ENCODE results near the gene SLC2A14.
"Not testable (repeated sequence)": the region's sequence is repeated elsewhere in the genome, so short reads cannot be mapped to it uniquely, and the experiment has no call there.

Gene SLC2A14

DNA sequence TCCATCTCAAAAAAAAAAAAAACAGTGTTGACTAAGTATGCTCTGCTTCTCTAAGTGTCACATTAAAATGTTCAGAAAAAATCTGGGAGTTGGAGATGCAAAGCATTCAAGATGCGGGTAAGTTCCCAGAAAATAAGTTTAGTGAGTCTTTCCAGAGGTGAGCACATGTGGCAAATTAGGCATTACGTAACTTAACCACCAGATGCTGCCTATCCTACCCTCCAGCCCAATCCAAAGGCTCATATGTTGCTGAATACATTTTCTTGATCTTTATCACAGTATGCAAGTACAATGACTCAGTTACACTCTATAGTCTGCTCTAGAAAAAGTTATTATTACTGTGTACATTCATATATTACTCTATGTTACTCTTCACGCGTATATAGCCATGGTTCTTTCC, 3.6 kb downstream of the SLC2A14 start:
- no peak for DNase-seq

DNA sequence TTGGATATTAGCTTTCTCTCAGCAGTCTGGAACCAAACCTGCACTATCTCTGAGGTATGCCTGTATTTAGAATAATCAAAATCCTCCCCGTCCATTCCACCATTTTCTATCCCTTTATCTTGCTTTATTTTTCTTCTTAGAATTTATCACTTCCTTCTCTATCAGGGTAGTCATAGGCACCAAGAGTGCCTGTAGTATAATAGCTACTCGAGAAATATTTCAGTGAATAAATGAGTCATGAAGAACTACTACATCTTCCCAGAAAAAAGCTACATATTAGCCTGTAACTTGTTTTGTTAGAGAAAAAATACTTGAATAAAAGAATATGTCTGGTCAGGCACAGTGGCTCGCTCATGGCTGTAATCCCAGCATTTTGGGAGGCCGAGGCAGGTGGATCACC, 4.3 kb downstream of the SLC2A14 start:
- no peak for DNase-seq

- DNase-seq = no peak
Observed at GRCh38 chr12:7864601-7865150, 8.0 kb downstream of the SLC2A14 start.

GRCh38 chr12:7862814-7863348, 9.8 kb downstream of the SLC2A14 start:
- not testable (repeated sequence) for DNase-seq

DNA sequence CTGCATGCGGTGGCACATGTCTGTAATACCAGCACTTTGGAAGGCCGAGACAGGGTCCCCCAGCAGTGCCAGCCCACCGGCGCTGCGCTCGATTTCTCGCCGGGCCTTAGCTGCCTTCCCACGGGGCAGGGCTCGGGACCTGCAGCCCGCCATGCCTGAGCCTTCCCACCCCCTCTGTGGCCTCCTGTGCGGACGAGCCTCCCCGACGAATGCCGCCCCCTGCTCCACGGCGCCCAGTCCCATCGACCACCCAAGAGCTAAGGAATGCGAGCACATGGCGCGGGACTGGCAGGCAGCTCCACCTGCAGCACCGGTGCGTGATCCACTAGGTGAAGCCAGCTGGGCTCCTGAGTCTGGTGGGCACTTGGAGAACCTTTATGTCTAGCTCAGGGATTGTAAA, 10.4 kb downstream of the SLC2A14 start:
- not testable (repeated sequence) for DNase-seq

- DNase-seq = no peak
Observed at GRCh38 chr12:7859552-7859951, 13.2 kb downstream of the SLC2A14 start.

DNA sequence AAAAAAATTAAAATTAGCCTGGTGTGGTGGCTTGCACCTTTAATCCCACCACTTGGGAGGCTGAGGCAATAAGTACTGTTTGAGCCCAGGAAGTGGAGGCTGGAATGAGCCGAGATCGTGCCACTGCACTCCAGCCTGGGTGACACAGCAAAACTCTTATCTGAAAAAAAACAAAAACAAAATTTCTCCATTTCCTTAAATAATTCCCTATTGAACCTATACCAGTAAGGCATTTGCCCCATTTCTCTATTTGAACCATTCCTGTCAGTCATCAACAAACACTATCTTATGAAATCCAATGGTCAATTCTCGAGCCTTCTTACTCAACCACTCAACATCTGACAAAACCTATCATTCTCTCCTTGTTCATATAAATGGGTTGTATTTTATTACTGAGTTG, 14.7 kb downstream of the SLC2A14 start:
- no peak for DNase-seq

DNA sequence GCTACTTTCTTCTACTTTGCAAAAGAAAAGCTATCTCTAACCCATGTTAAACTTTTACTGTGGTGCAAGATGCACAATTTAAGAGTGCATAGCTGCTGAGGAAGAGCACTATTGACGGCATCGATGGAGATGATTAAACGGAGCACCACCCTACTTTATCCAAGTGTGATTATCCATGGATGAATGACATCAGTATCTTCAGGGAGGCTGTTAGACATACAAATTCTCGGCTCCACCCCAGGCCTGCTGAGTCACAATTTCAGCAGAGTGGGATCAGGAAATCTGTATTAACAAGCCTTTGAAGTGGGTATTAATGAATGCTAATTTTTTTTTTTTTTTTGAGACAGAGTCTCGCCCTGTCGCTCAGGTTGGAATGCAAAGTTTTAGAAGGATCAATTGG, 16.2 kb downstream of the SLC2A14 start:
- no peak for DNase-seq

DNA sequence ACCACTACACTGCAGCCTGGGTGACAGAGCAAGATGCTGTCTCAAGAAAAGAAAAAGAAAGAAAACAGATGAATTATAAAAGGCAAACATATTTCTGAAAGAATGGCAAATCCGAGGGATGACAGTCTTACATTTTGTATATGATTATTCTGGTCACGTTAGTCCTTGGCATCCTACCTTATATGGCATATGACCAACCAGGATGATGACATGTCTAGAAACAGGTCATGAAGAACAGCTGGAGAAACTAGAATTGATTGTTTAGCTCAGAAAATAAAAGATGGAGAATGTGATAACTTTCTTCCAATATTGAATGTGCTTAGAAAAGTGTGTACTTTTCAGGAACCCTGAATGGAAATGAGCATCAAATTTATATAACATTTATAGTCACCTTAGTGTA, 19.2 kb downstream of the SLC2A14 start:
- no peak for DNase-seq

- not testable (repeated sequence) for DNase-seq
Observed at GRCh38 chr12:7851622-7852081, 21.1 kb downstream of the SLC2A14 start.

DNA sequence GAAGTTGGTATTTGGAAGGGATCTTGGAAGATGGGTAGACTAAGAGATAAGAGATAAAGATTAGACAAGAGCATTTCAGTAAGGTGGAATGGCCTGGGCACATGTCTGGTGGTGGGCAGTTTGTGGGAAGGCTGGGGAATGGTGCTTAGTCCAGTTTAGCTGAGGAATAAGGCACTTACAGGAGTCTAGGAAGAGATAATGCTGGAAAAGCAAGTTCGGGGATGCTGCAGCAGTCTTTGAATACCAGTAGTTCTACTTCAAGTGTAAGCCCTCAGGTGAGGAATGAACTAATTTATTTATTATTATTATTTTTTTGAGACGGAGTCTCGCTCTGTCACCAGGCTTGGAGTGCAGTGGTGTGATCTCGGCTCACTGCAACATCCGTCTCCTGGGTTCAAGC, 22.6 kb downstream of the SLC2A14 start:
- DNase-seq = not testable (repeated sequence)

GRCh38 chr12:7848098-7848422, 24.7 kb downstream of the SLC2A14 start:
- not testable (repeated sequence) for DNase-seq

DNA sequence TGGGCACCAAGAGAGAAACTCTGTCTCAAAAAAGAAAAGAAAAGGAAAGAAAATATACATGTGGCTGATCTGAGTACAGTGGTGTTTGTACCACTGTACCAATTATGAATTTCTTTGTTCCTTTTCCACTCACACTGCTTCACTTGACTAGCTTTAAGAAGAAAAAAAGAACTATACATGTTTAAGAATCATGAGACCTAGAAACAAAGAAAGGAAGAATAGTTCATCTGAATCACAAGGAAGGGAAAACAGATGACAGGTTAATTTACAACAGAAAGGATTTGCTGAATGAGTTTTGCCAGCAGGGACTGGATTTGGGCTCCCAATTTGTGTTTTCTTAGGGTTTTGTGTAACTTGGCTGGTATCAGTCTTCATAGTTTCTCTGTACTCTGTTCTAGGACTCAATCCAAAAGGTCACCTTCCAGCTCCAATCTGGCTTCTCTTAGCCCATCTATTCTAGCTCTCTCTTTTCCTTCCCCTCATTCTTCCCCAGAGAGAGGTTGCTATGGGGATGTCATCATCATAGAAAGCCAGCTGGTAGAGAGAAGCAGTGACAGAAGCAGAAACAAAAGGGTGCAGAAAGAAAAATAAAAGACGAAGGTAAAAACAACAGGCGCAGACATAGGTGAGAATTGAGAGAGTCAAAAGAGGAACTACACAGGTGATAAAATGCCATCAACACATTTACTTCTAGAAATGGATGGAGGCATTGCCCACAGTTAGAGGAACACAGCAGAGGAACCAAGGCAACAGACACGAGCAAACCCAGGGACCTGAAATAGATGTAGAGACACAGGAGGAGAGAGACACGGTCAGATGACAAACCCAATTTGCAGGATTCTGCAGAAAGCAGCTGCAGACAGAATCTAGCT, 25.3 kb downstream of the SLC2A14 start:
- DNase-seq = not testable (repeated sequence)

GRCh38 chr12:7844116-7844515, 28.6 kb downstream of the SLC2A14 start:
- no peak for DNase-seq

GRCh38 chr12:7843583-7843982, 29.1 kb downstream of the SLC2A14 start:
- not testable (repeated sequence) for DNase-seq

DNA sequence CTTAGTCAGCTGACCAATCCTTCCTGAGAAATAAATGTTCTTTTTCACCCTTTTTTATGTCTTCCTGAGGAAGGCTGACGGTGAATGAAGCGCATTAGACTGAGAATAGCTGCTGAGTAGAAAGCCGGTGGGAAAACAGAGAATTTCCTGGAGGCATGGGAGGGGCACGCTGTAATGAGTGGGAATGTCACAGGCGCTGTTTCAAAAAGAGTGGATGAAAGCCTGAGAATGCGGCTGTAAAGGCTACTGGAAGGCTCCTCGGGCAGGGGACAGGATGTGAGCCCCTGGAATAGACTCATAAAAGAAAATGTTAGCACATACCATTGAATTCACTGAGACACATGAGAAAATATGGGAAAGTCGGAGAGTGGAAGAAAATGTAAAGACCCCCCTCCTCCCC, 29.6 kb downstream of the SLC2A14 start:
- DNase-seq = not testable (repeated sequence)

GRCh38 chr12:7842444-7842843, 30.3 kb downstream of the SLC2A14 start:
- not testable (repeated sequence) for DNase-seq

DNA sequence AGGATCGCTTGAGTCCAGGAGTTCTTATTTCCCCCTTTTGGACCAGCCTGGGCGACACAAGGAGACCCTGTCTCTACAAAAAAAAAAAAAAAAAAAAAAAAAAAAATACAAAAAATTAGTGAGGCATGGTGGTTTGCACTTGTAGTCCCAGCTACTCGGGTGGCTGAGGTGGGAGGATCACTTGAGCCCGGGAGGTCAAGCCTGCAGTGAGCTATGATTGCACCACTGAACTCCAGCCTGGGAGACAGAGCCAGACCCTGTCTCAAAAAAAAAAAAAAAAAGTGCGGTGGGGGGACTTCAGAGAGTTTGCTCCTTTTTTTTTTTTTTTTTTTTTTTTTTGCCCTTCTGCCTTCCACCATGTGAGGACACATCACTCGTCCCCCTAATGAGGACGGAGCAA, 32.9 kb downstream of the SLC2A14 start:
- not testable (repeated sequence) for DNase-seq

DNA sequence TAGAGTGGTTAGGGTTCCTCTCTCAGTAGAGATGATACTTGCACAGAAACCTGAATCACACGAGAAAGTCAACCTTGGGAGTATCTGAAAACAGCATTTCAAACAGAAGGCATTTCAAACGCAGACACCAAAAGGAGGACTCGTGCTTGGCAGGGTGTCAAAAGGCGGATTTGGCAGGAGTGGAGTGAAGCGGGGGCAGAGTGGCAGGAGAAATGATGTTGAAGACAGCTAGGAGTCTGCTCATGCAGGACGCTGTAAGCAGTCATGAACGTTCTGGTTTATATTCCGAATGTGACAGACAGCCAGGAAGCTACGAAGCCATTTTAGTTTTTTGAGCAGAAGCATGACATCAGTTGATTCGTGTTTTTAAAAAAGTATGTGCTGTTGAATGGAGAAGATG, 33.5 kb downstream of the SLC2A14 start:
- DNase-seq = not testable (repeated sequence)

GRCh38 chr12:7837366-7837765, 35.3 kb downstream of the SLC2A14 start:
- peak; percentile 20 for DNase-seq

- DNase-seq = no peak
Observed at GRCh38 chr12:7835766-7836165, 36.9 kb downstream of the SLC2A14 start.

- no peak for DNase-seq
Observed at GRCh38 chr12:7835116-7835515, 37.6 kb downstream of the SLC2A14 start.

DNA sequence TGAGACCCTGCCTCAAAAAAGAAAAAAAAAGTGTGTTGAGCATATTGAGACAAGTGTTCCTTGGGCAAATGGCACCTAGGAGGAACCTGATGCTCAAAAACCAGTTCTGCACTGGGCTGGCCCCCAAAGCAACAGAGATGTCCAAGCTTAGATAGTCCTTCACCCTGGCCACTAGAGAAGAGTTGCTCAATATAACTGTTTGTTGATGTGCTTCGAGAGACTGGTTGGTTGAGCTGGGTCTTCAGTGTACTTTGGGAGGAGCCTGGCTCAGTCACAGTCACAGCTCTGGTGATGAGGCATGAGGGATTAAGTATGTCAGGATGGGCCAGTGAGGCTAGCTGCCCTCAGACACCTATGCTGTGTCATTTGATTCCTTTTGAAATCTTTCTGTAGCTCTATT, 38.0 kb downstream of the SLC2A14 start:
- DNase-seq = no peak

- no peak for DNase-seq
Observed at GRCh38 chr12:7833831-7834230, 38.9 kb downstream of the SLC2A14 start.

All from SIG-M5 (cell line).